ENCODE results near the gene DGKG. TPM values are rescaled to one million over a fixed set of nuclear protein-coding genes. Genes with fewer than 3 reads are reported as not detected.

DGKG gene
- total and polyA plus RNA-seq, 10 of the 15 experiments (the other 5 are each of a cell fraction or from before 2014, with no cell fraction given), result 0.39 to 6.2 (median 4.7) TPM

GRCh38 chr3:186178412-186178811 is 183.6 kb downstream of the DGKG start:
- Histone ChIP-seq H2AFZ (ENCODE audit: control insufficient read depth, low read depth, low read length) (no peak overlapping the region), H4K20me1 (ENCODE audit: control insufficient read depth, insufficient read depth) (no peaks in the 10 kb centered on the region), H3K27ac (ENCODE audit: control insufficient read depth, insufficient read depth) (no peak overlapping the region), H3K79me2 (ENCODE audit: control insufficient read depth, insufficient read depth, low read length) (no peaks in the 10 kb centered on the region), H3K9me3 (replicated peaks; ENCODE audit: control insufficient read depth, insufficient read depth, low read length) (no peaks in the 10 kb centered on the region), H3K36me3 (ENCODE audit: control insufficient read depth in 2 of 2, insufficient read depth in 2 of 2, low read length in 1 of 2) (no peaks in the 10 kb centered on the region), H3K4me1 (ENCODE audit: control insufficient read depth, insufficient read depth, low read length) (no peaks in the 10 kb centered on the region), H3K4me2 (ENCODE audit: control insufficient read depth, insufficient read depth) (no peak overlapping the region), H3K9ac (ENCODE audit: control insufficient read depth, insufficient read depth, low read length) (no peak overlapping the region), H3K4me3 (no peak overlapping the region), H3K27me3 (replicated peaks in 1 of 2; ENCODE audit: control insufficient read depth in 2 of 2, insufficient read depth in 2 of 2, low read length in 1 of 2) (peaks cover 0 to 4% of the 10 kb centered on the region in 2 experiments; a peak in 2 of 4 replicates)
- SMC1A ChIA-PET (ENCODE audit: uncharacterized antibody, unreplicated experiment), result interaction anchor here (0.6 kb wide), 1 partner anchor 511 kb away, joined by 3 read pairs; no protein-coding TSS in a partner anchor
- RAD21 ChIA-PET (ENCODE audit: unreplicated experiment), result no interaction called here
- in situ Hi-C loops (cut with MboI) (no loop called here), intact Hi-C loops (cut with micrococcal nuclease; ENCODE audit: unreplicated experiment) (no loop called here)
- POLR2A ChIA-PET, result no interaction called here
- FAIRE-seq (no peak), ATAC-seq (no peak), DNase-seq (ENCODE audit: low read depth, low spot score) (no peak)
- WGBS (ENCODE audit: insufficient coverage, insufficient replicate concordance, low lambda C conversion rate, missing lambda C conversion rate), result 11% methylated on average over 3 of the region's 4 CpGs
- TF ChIP-seq HDAC2 (IDR thresholded peaks at IDR 0.05), result no peak
- no peak for TF ChIP-seq NR2C1 (IDR thresholded peaks at IDR 0.05)
- TF ChIP-seq NBN (IDR thresholded peaks at IDR 0.05), result no peak
- TF ChIP-seq ZSCAN29 (IDR thresholded peaks at IDR 0.05), result no peak
- TF ChIP-seq ZNF274 (IDR thresholded peaks at IDR 0.05; ENCODE audit: insufficient read depth, insufficient read length), result no peak
- no peak for TF ChIP-seq CBX3 (IDR thresholded peaks at IDR 0.05; ENCODE audit: borderline replicate concordance, low read depth)
- no peak for TF ChIP-seq ZNF622 (IDR thresholded peaks at IDR 0.05)
- TF ChIP-seq CBFB (IDR thresholded peaks at IDR 0.05; ENCODE audit: low read depth), result no peak
- no peak for TF ChIP-seq EZH2 (IDR thresholded peaks at IDR 0.05; ENCODE audit: borderline replicate concordance, control insufficient read depth, low read depth, low read length)
- TF ChIP-seq TAF1 (IDR thresholded peaks at IDR 0.05; ENCODE audit: borderline replicate concordance, low read depth, low read length), result no peak
- no peak for TF ChIP-seq NFYA (IDR thresholded peaks at IDR 0.05; ENCODE audit: borderline replicate concordance, low read depth, low read length)
- CTCF ChIA-PET, result no interaction called here
- BruUV-seq (replicated peaks), result no TSS peak
